ENCODE data around the gene SHE. TPM values are rescaled to one million over a fixed set of nuclear protein-coding genes. Genes with fewer than 3 reads are reported as not detected.

SHE gene
- total RNA-seq, 4 donors from 2014 or later: 0.19 to 13.4 (median 4.1) TPM

GRCh38 chr1:154441241-154441888 is 60.8 kb downstream of the SHE start:
- no peak for DNase-seq
- WGBS, 2 donors: 78 to 79% methylated on average over 7 to 8 of the region's 8 CpGs
- H3K27me3 ChIP-seq: no peaks in the 10 kb centered on the region
- H3K36me3 ChIP-seq: peaks cover 0 to 48% (median 0%) of the 10 kb centered on the region in 3 donors
- H3K27ac ChIP-seq: peak overlapping the region in 2 of 4 donors; percentile 47 to 50
- H3K4me3 ChIP-seq: no peak overlapping the region
- H3K4me1 ChIP-seq: peaks cover 7 to 86% (median 15%) of the 10 kb centered on the region in 3 donors
- H3K9me3 ChIP-seq: no peaks in the 10 kb centered on the region
- intact Hi-C loops (cut with DNase I): no loop called here
- TF ChIP-seq CTCF (IDR thresholded peaks at IDR 0.05) (no peak), POLR2A (IDR thresholded peaks at IDR 0.05) (no peak)

- Histone ChIP-seq H3K27ac (peak overlapping the region in 2 of 4 donors; percentile 30 to 40), H3K36me3 (peaks cover 0 to 54% (median 5%) of the 10 kb centered on the region in 3 donors), H3K4me1 (peaks cover 7 to 89% (median 17%) of the 10 kb centered on the region in 3 donors), H3K4me3 (no peak overlapping the region), H3K27me3 (no peaks in the 10 kb centered on the region), H3K9me3 (no peaks in the 10 kb centered on the region)
- intact Hi-C loops (cut with DNase I): no loop called here
- no peak for DNase-seq
- TF ChIP-seq POLR2A (IDR thresholded peaks at IDR 0.05) (no peak), CTCF (IDR thresholded peaks at IDR 0.05) (no peak)
- 71 to 78% methylated on average over 6 of the region's 6 CpGs for WGBS, 2 donors
These were observed 62.0 kb downstream of the SHE start for GRCh38 chr1:154440036-154440804.

- peaks cover 27 to 91% (median 39%) of the 10 kb centered on the region in 3 donors for H3K4me1 ChIP-seq
- peak overlapping the region; percentile 69 to 90 (median 85) for H3K27ac ChIP-seq
- TF ChIP-seq CTCF (IDR thresholded peaks at IDR 0.05): no peak
- no peak for TF ChIP-seq POLR2A (IDR thresholded peaks at IDR 0.05)
- peaks cover 0 to 43% (median 5%) of the 10 kb centered on the region in 3 donors for H3K36me3 ChIP-seq
- no peaks in the 10 kb centered on the region for H3K27me3 ChIP-seq
- H3K9me3 ChIP-seq: no peaks in the 10 kb centered on the region
- DNase-seq: no peak
- peak overlapping the region in 3 of 4 donors; percentile 21 to 48 (median 24) for H3K4me3 ChIP-seq
- 69 to 81% methylated on average over 7 to 9 of the region's 9 CpGs for WGBS, 2 donors
- intact Hi-C loops (cut with DNase I): no loop called here
These were observed 65.8 kb downstream of the SHE start for GRCh38 chr1:154436433-154436832.

GRCh38 chr1:154435599-154436200 is 66.5 kb downstream of the SHE start:
- Histone ChIP-seq H3K9me3 (no peaks in the 10 kb centered on the region), H3K4me3 (peak overlapping the region in 3 of 4 donors; percentile 21 to 48 (median 24)), H3K27ac (peak overlapping the region; percentile 69 to 90 (median 85)), H3K36me3 (peaks cover 0 to 44% (median 5%) of the 10 kb centered on the region in 3 donors), H3K4me1 (peaks cover 33 to 91% (median 39%) of the 10 kb centered on the region in 3 donors), H3K27me3 (no peaks in the 10 kb centered on the region)
- intact Hi-C loops (cut with DNase I): no loop called here
- WGBS, 2 donors: 62 to 77% methylated on average over 3 to 8 of the region's 15 CpGs
- no peak for DNase-seq
- no peak for TF ChIP-seq CTCF (IDR thresholded peaks at IDR 0.05)
- no peak for TF ChIP-seq POLR2A (IDR thresholded peaks at IDR 0.05)
